Erythroblast (primary cell): ENCODE results near the gene SLC25A25.

Source experiments
- GATA1 ChIP-seq: IDR thresholded peaks from 2 replicates; pipeline ENCODE4 v1.6.1; 2011; ENCODE audit warnings: low read depth, mild to moderate bottlenecking, control low read depth, low read length, moderate library complexity
- POLR2A ChIP-seq: IDR thresholded peaks from 2 replicates; pipeline ENCODE4 v1.6.1; 2011; ENCODE audit warnings: mild to moderate bottlenecking, low read length

DNA sequence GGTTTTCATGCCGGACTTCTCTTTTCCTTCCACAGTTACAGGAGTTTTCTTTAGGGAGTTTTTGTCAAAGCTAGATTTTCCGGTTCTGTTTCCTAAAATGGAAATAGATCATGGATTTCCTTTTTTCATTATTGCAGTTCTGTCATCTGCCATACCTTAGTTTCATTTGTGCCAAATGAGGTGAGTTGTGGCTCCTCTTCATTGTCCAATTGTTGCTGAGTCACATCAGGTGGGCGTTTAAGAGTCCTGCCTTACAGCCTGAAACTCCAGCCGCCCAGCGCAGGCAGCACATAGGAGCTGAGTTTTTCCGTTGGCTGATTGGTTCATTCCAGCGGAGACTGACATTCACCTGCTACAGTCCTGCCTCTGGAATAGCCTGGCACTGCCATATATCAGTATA is 14.1 kb downstream of the SLC25A25 start:
- no peak for TF ChIP-seq POLR2A
- TF ChIP-seq GATA1, result no peak
